Activated CD8-positive, alpha-beta memory T cell treated with anti-CD3 and anti-CD28 coated beads, Interleukin-2, amount 50 U/mL, for 24 hours (primary cell): ENCODE results near the gene ANKRD10.
A peak's percentile ranks its signal among the peaks of the same experiment; 100 is the strongest.

Experiments used
- DNase-seq: peaks from one replicate; pipeline ENCODE4 v3.0.0-alpha.2; 2020; ENCODE audit errors: extremely low read depth

The ANKRD10 gene

GRCh38 chr13:110885966-110886869, 28.7 kb downstream of the ANKRD10 start:
- no peak for DNase-seq

GRCh38 chr13:110885516-110885915, 29.4 kb downstream of the ANKRD10 start:
- DNase-seq: no peak

GRCh38 chr13:110884517-110884916, 30.4 kb downstream of the ANKRD10 start:
- no peak for DNase-seq

GRCh38 chr13:110883542-110883941, 31.3 kb downstream of the ANKRD10 start:
- no peak for DNase-seq

- DNase-seq: no peak
Measured at GRCh38 chr13:110882972-110883371, 31.9 kb downstream of the ANKRD10 start.

GRCh38 chr13:110881839-110882627, 32.8 kb downstream of the ANKRD10 start:
- no peak for DNase-seq

GRCh38 chr13:110880627-110881026, 34.2 kb downstream of the ANKRD10 start:
- DNase-seq: no peak

- no peak for DNase-seq
Measured at GRCh38 chr13:110879482-110879881, 35.4 kb downstream of the ANKRD10 start.

GRCh38 chr13:110877737-110878258, 37.1 kb downstream of the ANKRD10 start:
- no peak for DNase-seq

GRCh38 chr13:110876609-110877008, 38.3 kb downstream of the ANKRD10 start:
- no peak for DNase-seq

GRCh38 chr13:110875241-110875640, 39.6 kb downstream of the ANKRD10 start:
- DNase-seq: no peak

GRCh38 chr13:110874508-110874960, 40.3 kb downstream of the ANKRD10 start:
- DNase-seq: peak; percentile 20

GRCh38 chr13:110873639-110874507, 41.0 kb downstream of the ANKRD10 start:
- no peak for DNase-seq

- no peak for DNase-seq
Measured at GRCh38 chr13:110872768-110873638, 41.9 kb downstream of the ANKRD10 start.

GRCh38 chr13:110872034-110872767, 42.7 kb downstream of the ANKRD10 start:
- DNase-seq: no peak

- no peak for DNase-seq
Measured at GRCh38 chr13:110869805-110870706, 44.8 kb downstream of the ANKRD10 start.

- no peak for DNase-seq
Measured at GRCh38 chr13:110869231-110869804, 45.6 kb downstream of the ANKRD10 start.

GRCh38 chr13:110868720-110869119, 46.1 kb downstream of the ANKRD10 start:
- DNase-seq: no peak
